AG10803 (cell line): ENCODE measurements around the gene CST3.
"Not testable (repeated sequence)": the region's sequence is repeated elsewhere in the genome, so short reads cannot be mapped to it uniquely, and the experiment has no call there.

ENCODE experiments used
- DNase-seq: peaks from one replicate; pipeline ENCODE4 v3.0.0; 2010; ENCODE audit warnings: low read depth
- H3K4me3 ChIP-seq: 2 replicates; pipeline ENCODE4 v1.5.1; 2011; ENCODE audit warnings: mild to moderate bottlenecking, low read length, control low read depth
- CTCF ChIP-seq: conservative IDR thresholded peaks from 2 replicates; pipeline ENCODE4 v1.5.1; 2011; ENCODE audit warnings: mild to moderate bottlenecking, low read length, control low read depth, inconsistent platforms

CST3 gene

GRCh38 chr20:23668477-23668951 is 30.8 kb upstream of the CST3 start:
- DNase-seq: peak; percentile 39

GRCh38 chr20:23667666-23668065 is 29.9 kb upstream of the CST3 start:
- no peak overlapping the region for H3K4me3 ChIP-seq
- TF ChIP-seq CTCF: no peak
- no peak for DNase-seq

More at GRCh38 chr20:23668477-23668951, 30.8 kb upstream of the CST3 start:
- peak; percentile 78 for TF ChIP-seq CTCF
- H3K4me3 ChIP-seq: no peak overlapping the region

- DNase-seq: no peak
- H3K4me3 ChIP-seq: no peak overlapping the region
- no peak for TF ChIP-seq CTCF
These were observed 28.9 kb upstream of the CST3 start for GRCh38 chr20:23666698-23667097.

GRCh38 chr20:23666189-23666588 is 28.4 kb upstream of the CST3 start:
- no peak for DNase-seq
- TF ChIP-seq CTCF: peak; percentile 36
- no peak overlapping the region for H3K4me3 ChIP-seq

GRCh38 chr20:23664954-23665353 is 27.2 kb upstream of the CST3 start:
- no peak for DNase-seq
- no peak for TF ChIP-seq CTCF
- H3K4me3 ChIP-seq: no peak overlapping the region

- not testable (repeated sequence) for H3K4me3 ChIP-seq, DNase-seq
These were observed 26.3 kb upstream of the CST3 start for GRCh38 chr20:23664046-23664445.

- H3K4me3 ChIP-seq: no peak overlapping the region
- no peak for TF ChIP-seq CTCF
- no peak for DNase-seq
These were observed 25.4 kb upstream of the CST3 start for GRCh38 chr20:23663180-23663579.
